IPS-18a (cell line): ENCODE results near the gene C17orf75.
A peak's percentile ranks its signal among the peaks of the same experiment; 100 is the strongest.

ENCODE experiments used
- H3K27ac ChIP-seq: one replicate; pipeline ENCODE4 v1.5.1; 2013; ENCODE audit warnings: low read length
- H3K27me3 ChIP-seq: one replicate; pipeline ENCODE4 v1.6.1; 2013; ENCODE audit warnings: mild to moderate bottlenecking, low read length; ENCODE audit not compliant: control insufficient read depth, insufficient read depth
- H3K36me3 ChIP-seq: one replicate; pipeline ENCODE4 v1.6.1; 2013; ENCODE audit warnings: low read depth, low read length; ENCODE audit not compliant: control insufficient read depth
- H3K4me1 ChIP-seq: one replicate; pipeline ENCODE4 v1.6.1; 2013; ENCODE audit warnings: low read depth, low read length; ENCODE audit not compliant: control insufficient read depth
- H3K4me3 ChIP-seq: one replicate; pipeline ENCODE4 v1.5.1; 2013; ENCODE audit warnings: low read length
- H3K9ac ChIP-seq: one replicate; pipeline ENCODE4 v1.6.1; 2013; ENCODE audit warnings: mild to moderate bottlenecking, low read length, moderate library complexity
- H3K9me3 ChIP-seq: one replicate; pipeline ENCODE4 v1.6.1; 2013; ENCODE audit warnings: low read depth, low read length; ENCODE audit not compliant: control insufficient read depth

C17orf75 gene

GRCh38 chr17:32299580-32300164 is 42.3 kb downstream of the C17orf75 start:
- Histone ChIP-seq H3K36me3 (no peaks in the 10 kb centered on the region), H3K27ac (no peak overlapping the region), H3K9me3 (no peaks in the 10 kb centered on the region), H3K9ac (no peak overlapping the region), H3K27me3 (no peaks in the 10 kb centered on the region), H3K4me1 (peaks cover 28% of the 10 kb centered on the region), H3K4me3 (no peak overlapping the region)

GRCh38 chr17:32298721-32299579 is 43.0 kb downstream of the C17orf75 start:
- H3K27ac ChIP-seq: no peak overlapping the region
- no peaks in the 10 kb centered on the region for H3K36me3 ChIP-seq
- no peaks in the 10 kb centered on the region for H3K9me3 ChIP-seq
- no peak overlapping the region for H3K9ac ChIP-seq
- no peaks in the 10 kb centered on the region for H3K27me3 ChIP-seq
- no peak overlapping the region for H3K4me3 ChIP-seq
- peaks cover 21% of the 10 kb centered on the region for H3K4me1 ChIP-seq

- no peak overlapping the region for H3K27ac ChIP-seq
- H3K4me3 ChIP-seq: no peak overlapping the region
- no peaks in the 10 kb centered on the region for H3K27me3 ChIP-seq
- H3K9me3 ChIP-seq: no peaks in the 10 kb centered on the region
- H3K4me1 ChIP-seq: peaks cover 14% of the 10 kb centered on the region
- H3K9ac ChIP-seq: no peak overlapping the region
- H3K36me3 ChIP-seq: no peaks in the 10 kb centered on the region
Measured at GRCh38 chr17:32298298-32298697, 43.7 kb downstream of the C17orf75 start.

- Histone ChIP-seq H3K36me3 (no peaks in the 10 kb centered on the region), H3K27ac (no peak overlapping the region), H3K4me3 (no peak overlapping the region)
Measured at GRCh38 chr17:32297860-32298259, 44.1 kb downstream of the C17orf75 start.

GRCh38 chr17:32297424-32297823 is 44.5 kb downstream of the C17orf75 start:
- H3K9me3 ChIP-seq: no peaks in the 10 kb centered on the region
- H3K36me3 ChIP-seq: no peaks in the 10 kb centered on the region
- H3K9ac ChIP-seq: no peak overlapping the region
- no peak overlapping the region for H3K27ac ChIP-seq
- no peaks in the 10 kb centered on the region for H3K27me3 ChIP-seq
- H3K4me3 ChIP-seq: no peak overlapping the region
- H3K4me1 ChIP-seq: peaks cover 6% of the 10 kb centered on the region

More at GRCh38 chr17:32297860-32298259, 44.1 kb downstream of the C17orf75 start:
- H3K27me3 ChIP-seq: no peaks in the 10 kb centered on the region
- peaks cover 10% of the 10 kb centered on the region for H3K4me1 ChIP-seq
- no peaks in the 10 kb centered on the region for H3K9me3 ChIP-seq
- no peak overlapping the region for H3K9ac ChIP-seq

- Histone ChIP-seq H3K4me3 (no peak overlapping the region), H3K27ac (no peak overlapping the region), H3K4me1 (peaks cover 28% of the 10 kb centered on the region)
Measured at GRCh38 chr17:32292094-32292493, 49.9 kb downstream of the C17orf75 start.

GRCh38 chr17:32289471-32290070 is 52.4 kb downstream of the C17orf75 start:
- H3K9ac ChIP-seq: peak overlapping the region; percentile 6
- peaks cover 28% of the 10 kb centered on the region for H3K4me1 ChIP-seq

More at GRCh38 chr17:32292094-32292493, 49.9 kb downstream of the C17orf75 start:
- no peaks in the 10 kb centered on the region for H3K36me3 ChIP-seq
- H3K9me3 ChIP-seq: no peaks in the 10 kb centered on the region
- H3K9ac ChIP-seq: no peak overlapping the region
- no peaks in the 10 kb centered on the region for H3K27me3 ChIP-seq

GRCh38 chr17:32288615-32289014 is 53.4 kb downstream of the C17orf75 start:
- H3K4me1 ChIP-seq: peaks cover 28% of the 10 kb centered on the region
- H3K36me3 ChIP-seq: no peaks in the 10 kb centered on the region
- H3K27ac ChIP-seq: no peak overlapping the region
- H3K9ac ChIP-seq: peak overlapping the region; percentile 6
- no peaks in the 10 kb centered on the region for H3K9me3 ChIP-seq
- no peak overlapping the region for H3K4me3 ChIP-seq
- H3K27me3 ChIP-seq: no peaks in the 10 kb centered on the region

More at GRCh38 chr17:32289471-32290070, 52.4 kb downstream of the C17orf75 start:
- H3K36me3 ChIP-seq: no peaks in the 10 kb centered on the region
- peak overlapping the region; percentile 63 for H3K27ac ChIP-seq
- H3K9me3 ChIP-seq: no peaks in the 10 kb centered on the region
- peak overlapping the region; percentile 13 for H3K4me3 ChIP-seq
- H3K27me3 ChIP-seq: no peaks in the 10 kb centered on the region

GRCh38 chr17:32287804-32288511 is 54.0 kb downstream of the C17orf75 start:
- Histone ChIP-seq H3K36me3 (no peaks in the 10 kb centered on the region), H3K27ac (no peak overlapping the region), H3K9ac (no peak overlapping the region), H3K27me3 (no peaks in the 10 kb centered on the region), H3K9me3 (no peaks in the 10 kb centered on the region), H3K4me3 (no peak overlapping the region), H3K4me1 (peaks cover 28% of the 10 kb centered on the region)

GRCh38 chr17:32286518-32286900 is 55.5 kb downstream of the C17orf75 start:
- H3K27me3 ChIP-seq: no peaks in the 10 kb centered on the region
- peaks cover 34% of the 10 kb centered on the region for H3K4me1 ChIP-seq
- no peaks in the 10 kb centered on the region for H3K9me3 ChIP-seq
- no peak overlapping the region for H3K4me3 ChIP-seq
- no peaks in the 10 kb centered on the region for H3K36me3 ChIP-seq
- H3K27ac ChIP-seq: no peak overlapping the region
- H3K9ac ChIP-seq: no peak overlapping the region
